Medulla oblongata (tissue), 1 donor: ENCODE data around the gene C9.
"Not testable (repeated sequence)": the region's sequence is repeated elsewhere in the genome, so short reads cannot be mapped to it uniquely, and the experiment has no call there.

Source experiments
- DNase-seq: peaks from one replicate; pipeline ENCODE4 v3.0.0-alpha.2; 2015; ENCODE audit errors: extremely low spot score

The C9 gene

DNA sequence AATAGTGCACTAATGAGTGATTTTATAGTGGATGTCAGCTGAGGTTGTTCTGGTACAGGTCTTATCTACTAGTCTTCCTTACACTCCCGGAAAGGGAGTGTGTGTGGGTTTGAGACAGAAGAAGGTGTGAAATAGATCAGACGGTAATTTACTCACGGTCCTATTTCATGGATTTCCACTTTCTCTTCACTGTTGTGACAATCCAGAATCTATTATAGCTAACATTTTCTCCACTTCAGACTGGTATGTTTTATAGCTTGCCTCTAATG is 7.0 kb upstream of the C9 start:
- no peak for DNase-seq

DNA sequence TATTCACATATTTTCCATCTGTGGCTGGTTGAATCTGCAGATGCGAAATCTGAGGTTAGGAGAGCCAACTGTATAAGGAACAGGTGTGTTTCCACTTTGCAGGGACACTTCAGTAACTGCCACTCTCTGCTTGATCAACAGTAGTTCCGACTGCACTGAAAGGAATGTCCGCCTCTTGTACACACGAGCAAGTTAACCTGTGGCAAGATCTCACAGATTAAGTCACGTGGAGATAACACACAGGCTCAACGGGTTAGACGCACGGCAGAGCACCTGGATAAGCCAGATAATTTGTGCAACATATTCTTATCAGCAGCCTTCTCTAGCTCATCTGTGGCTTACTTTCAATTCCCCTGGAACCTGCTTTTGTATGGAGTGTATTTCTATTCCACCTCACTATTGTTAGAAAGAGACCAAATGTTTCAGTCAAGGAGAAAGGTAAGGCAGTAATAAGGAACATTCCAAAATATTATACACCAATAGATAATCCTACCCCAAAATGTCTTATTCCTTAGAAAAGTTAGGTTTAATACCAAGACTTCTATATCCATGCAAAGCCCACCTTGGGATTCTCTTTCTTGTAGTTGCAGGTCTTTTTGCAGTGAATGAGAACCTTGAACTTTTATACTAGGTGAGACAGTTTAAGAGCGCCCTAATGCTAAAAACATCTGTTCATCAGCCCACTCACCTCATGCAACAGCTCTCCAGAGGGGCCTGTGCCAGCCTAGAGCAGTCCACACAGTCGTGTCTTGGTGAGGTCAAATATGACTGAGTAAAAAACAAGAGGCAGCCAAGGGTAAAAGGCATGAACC is 6.5 kb upstream of the C9 start:
- no peak for DNase-seq

DNA sequence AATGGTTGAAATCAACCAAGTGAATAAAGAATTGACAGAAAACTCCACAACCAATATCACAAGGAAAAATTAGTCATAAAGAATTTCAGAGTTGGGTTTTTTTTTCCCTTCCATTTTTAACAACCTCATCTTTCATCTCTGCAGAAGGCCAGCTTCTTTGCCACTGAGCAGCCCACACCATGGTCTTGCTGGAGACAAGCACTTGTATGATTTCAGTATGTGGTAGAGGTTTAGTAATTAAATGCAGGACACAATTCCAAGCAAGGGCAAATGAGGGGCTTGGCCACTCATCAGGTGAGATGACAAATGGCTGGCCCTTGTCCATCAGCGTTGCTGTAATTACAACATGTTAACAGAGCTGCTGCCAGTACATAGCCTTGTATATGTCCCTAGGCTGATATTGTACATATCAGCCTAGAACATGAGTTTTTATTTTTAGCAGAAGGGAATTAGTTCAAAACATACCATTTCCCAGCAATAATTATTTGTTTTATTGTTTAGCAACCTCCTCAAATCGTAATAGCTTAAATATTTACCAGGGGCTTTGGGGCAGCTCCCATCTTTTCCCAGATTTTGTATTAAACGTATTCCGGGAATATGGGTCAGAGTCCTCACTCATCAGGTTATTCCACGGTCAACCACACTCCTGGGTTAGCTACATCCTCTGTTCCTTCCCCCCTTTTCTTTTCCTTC is 5.0 kb upstream of the C9 start:
- DNase-seq, result no peak

DNA sequence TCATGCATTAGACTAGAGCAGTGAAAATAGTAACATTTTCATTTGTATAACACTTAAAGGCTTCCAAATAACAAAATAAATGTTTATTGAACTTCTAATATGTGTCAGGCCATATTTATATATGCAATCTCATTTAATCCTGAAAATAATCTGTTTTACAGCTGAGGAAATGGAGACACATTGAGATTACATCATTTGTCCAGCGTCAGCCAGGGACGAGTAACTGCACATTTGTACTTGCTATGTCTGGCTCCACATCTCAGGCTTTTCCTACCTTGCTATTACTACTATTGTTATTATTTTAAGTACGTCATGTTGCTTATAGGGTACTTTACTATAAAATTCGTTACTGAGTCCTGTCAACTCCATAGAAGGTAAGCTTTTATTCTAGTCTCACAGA is 3.8 kb upstream of the C9 start:
- no peak for DNase-seq

DNA sequence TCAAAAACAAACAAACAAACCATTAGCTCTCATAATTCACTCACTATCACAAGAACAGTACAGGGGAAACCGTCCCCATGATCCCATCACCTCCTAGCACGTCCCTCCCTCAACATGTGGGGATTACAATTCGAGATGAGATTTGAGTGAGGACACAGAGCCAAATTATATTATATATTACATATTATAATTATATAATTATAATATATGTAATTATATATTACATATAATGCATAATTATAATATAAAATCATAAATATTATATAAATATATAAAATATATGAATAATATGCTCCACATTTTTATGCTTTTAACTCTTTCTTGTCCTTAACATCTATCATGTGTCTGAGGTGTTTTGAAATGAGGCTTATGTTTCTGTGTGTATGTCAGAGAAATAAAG is 3.4 kb upstream of the C9 start:
- DNase-seq, result no peak

DNA sequence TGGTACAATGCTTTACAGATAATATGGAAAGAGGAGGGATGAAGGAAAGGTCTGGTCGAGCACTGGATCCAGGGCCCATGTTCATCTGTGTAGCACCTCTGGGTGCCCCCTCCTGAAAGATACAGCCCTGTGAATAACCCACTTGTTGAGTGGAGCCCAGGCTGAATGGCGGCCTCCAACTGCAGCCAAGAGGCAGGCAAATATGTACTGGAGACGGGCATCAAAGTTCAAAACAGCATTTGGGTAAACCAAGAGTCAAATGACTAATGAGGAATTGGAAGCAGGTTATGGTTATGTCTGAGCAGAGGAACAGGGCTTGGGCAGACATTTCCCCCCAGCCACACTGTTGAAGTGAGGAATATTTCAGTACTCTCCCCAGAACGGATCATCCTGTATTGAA is 1.1 kb downstream of the C9 start:
- DNase-seq, result no peak

DNA sequence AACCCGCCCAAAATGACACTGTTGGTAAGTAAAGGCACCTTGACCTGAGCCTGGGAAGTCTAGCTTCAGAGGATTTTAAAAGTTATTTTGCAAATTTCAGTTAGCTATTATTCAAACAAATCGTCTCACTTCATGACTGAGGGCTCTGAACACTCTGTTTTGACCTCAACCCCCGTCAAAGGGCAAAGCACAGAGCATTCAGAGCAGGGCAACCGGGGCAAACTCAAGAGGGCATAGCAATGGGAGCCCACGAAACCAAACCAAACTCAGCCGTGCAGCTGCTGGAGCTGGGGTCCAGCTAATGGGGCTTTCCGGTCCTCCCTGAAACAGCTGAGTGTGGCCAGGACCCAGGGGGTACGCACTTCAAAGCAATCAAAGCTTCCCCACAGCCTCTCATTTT is 1.6 kb downstream of the C9 start:
- DNase-seq, result no peak

DNA sequence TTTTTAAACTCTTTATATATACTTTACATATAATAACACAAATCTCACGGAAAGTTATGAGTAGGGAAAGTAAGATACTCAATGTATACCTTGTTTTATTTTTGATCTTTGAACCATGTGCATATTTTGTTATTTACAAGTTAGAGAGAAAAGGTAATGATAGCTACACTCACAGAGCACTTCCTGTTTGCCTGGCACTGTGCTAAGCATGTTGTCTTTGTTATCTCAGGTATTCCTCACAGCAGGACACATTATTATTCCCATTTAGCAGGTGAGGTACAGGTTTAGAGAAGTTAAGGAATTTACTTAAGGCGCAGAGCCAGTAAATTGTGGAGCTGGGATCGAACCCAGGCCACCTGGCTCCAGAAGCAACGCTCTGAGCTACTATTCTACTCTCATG is 3.0 kb downstream of the C9 start:
- DNase-seq, result no peak

DNA sequence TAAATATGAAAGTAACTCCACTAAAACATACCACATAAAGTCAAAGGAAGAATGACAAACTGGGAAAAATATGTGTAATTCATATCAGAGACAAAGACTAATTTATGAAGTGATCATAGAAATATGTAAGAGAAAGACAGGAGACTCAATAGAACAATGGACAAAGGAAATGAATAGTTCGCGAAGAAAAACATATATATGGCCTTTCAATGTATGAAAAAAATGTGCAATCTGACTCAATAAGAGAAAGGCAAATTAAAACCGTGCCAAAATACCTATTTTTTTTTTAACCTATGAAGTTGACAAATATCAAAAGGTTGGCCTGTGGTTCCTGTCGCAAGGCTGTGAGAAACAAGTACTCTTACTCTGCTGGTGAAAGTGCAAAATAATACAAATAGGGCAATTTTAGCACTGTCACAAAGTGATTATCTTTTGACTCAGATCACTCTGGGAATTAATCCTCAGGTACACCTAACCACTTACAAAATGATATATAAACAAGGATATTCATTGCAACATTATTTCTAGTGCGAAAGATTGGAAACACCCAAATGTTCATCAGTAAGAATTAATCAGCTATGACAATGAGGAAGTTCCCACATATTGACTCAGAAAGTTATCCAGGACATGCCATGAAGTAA is 3.7 kb downstream of the C9 start:
- no peak for DNase-seq

DNA sequence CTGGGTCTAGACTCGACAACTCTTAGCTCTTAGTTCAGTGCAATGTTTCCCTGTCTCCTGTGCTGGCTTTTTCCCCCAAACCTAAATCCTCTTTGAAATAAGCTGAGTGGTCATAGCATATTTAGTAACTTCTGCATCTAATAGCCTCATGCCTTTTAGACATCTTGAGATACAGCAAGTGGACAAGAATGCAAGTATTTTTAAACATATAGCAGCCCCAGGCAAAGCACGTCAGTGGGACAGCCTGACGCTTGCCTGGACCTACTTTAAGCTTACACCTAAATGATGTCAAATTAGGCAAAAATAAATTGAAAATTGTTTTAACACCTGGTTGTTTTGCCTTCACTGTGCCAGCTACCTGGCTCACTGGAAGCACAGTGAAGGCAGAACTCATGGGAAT is 8.0 kb downstream of the C9 start:
- DNase-seq, result no peak

DNA sequence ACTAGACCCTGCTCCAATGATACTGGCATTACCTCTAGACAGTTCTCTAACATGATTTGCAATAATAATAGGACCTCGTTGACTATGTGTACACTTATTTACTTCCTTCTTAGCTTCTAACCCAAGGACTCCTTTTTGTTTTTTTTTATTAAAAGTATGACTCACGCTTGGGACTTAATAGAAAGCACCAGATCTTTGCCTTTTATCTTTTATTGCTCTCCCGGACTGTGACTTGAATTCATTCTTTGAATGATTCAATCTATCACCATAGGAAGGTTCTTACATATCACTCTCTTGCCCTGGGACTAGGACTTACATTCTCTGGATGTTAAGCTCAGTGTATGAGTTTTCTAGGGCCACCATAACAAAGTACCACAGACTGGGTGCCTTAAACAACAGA is 9.0 kb downstream of the C9 start:
- DNase-seq, result no peak

DNA sequence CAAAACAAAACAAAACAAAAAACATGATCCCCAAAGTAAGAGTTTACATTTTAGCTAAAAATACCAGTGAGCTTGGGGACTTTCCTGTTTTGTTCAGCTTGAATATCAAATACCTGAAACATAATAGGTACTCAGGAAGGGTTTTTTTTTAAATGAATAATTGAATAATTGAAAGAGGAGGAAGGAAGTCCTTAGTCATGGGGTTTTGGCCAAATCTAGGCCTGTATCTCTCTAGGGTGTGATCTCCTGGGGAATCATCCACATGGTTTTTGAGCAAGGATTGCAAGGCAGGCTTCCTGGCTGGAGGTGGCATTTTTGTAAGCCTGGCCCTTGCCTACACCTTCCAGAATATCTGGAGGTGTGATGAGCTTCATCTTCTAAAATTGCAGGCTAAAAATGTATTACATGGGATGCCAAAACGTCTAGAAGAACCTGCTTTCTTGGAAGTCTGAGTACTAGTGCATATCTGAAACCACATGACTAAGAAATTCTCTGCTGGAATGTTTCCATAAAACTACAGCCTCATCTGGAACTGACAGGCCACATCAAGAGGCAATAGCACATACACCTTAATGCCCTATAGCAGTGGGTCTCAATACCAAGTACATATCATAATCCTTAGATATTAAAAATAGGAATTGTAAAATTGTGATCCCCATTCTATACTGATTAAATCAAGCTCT is 10.4 kb downstream of the C9 start:
- DNase-seq, result no peak

DNA sequence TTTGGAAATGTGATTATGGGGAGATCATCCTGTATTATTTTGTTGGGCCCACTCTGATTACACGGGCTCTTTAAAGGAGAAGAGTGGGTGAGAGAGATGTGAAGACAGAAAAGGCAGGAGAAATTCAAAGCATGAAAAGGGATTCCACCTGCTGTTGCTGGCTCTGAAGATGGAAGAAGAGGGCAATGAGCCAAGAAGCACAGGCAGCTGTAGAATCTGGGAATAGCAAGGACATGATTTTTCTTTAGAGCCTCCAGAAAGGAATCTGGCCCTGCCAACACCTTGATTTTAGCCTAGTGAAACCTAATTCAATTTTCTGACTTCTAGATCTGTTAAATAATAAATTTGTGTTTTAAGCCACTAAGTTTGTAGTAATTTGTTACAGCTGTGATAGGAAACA is 11.3 kb downstream of the C9 start:
- DNase-seq, result no peak

DNA sequence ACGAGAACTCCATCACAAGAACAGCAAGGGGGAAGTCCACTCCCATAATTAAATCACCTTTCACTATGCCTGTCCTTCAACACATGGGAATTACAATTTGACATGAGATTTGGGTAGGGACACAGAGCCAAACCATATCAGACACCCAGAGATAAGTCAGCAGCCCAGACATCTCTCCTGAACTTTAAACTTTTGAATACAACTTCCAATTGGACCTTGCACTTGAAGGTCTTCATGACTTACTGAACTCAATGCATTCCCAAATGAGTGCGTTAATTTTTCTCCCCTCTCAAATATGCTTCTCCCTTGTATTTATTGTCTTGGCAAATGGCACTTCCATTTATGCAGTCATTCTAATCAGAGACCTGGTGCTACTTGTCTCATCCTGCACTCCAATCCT is 12.1 kb downstream of the C9 start:
- DNase-seq, result no peak

DNA sequence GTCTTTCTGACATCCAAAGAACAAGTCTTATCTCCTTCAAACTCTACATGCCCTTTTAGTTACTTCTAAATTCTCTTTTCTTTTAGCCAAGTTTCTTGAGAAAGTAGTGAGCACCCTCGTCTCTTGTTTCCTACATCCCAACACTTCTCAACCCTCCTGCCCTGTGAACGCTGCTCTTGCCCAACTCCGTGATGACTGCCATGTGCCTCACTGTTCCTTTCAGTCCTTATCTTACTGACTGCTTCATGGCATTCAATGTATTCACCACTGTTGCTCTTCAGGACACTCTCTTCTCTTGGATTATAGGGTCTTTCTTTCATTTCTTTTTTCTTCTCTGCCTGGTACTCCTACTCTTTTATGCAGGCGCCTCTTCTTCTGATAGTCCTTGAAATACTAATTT is 14.8 kb downstream of the C9 start:
- no peak for DNase-seq

DNA sequence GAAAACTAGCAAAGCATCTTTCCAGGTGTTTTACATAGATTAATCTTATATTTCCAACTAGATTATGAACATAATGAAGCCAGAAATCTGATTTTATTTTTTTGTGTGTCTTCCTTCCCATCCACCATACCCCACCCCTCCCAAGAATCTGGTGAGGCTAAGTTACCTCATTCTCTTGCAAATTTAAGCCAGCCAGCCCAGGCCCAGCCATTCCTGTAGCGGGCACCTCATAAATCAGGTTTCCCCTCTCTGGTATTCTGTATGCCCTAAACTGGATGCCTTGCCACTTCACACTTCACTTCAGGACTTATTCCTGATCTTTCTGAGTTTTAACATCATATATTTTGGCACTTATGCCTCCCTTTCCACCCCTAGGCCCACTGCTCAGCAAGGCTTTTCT is 21.8 kb downstream of the C9 start:
- DNase-seq, result no peak

DNA sequence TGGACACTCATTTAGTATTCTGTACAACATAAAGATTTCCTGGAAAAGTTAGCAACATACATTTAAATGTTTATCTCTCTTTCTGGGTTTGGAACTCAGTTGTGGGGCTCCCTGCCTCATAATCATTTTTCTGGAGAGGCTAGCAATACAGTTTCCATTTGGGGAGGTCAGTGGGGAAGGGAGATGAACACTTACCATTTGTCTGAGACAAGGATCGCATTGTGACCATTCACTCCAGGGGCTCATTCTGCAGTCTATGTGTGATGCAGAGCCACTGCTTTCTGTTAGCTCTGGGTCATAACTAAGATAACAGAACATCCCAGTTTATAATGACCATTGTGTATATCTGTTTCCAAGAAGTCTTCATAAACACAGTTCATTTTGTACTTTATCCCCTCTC is 22.4 kb downstream of the C9 start:
- DNase-seq, result peak; percentile 14

DNA sequence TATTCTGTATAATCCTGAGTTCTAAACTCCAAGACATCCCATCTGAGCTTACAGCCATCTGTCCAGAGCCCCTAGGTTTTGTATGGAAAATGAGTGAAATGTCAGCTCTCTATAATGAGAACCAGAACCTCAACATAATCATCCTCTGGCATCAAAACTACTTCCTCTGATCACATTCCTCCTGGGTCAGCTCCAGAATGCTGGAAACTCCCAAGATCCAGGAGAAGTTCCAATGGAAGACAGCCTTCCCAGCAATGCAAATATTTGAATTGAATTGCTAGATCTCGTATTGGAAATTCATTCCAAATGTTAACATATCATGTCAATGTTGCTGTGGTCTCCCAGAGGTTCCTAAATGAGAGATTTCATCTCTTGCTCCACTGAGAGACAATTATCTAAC is 23.8 kb downstream of the C9 start:
- no peak for DNase-seq

DNA sequence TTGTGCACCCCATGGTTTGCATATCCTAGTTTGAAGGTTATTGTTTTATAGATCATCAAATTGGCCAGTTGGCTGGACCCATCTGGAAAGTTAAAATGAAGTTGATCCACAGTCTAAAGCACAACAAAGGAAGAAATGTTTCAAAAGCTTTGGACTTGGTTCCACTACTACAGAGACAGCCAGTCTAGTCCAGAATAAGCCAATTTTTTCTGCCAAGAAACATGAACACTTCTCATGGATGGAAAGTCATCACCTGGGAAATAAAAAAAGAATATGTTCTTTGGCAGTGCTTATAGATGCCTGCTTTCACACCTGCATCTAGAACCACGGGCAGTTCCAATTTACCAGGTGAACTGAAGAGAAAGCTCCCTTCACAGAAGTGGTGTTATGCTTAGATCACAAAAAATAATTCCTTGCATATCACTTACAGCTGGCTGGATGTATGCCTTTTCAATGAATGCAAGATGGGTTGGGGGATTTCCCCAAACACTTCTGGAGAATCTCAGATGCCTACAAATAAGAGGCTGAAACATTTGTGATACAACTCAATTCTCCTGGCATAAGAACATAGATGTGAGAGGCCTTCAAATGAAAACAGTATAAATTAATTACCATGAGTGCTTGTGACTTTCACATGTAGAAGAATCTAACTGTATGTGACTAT is 26.9 kb downstream of the C9 start:
- DNase-seq, result no peak

DNA sequence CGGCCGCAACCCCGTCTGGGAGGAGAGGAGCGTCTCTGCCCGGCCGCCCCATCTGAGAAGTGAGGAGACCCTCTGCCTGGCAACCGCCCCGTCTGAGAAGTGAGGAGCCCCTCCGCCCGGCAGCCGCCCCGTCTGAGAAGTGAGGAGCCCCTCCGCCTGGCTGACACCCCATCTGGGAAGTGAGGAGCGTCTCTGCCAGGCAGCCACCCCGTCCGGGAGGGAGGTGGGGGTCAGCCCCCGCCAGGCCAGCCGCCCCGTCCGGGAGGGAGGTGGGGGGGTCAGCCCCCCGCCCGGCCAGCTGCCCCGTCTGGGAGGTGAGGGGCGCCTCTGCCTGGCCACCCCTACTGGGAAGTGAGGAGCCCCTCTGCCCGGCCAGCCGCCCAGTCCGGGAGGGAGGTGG is 30.0 kb downstream of the C9 start:
- not testable (repeated sequence) for DNase-seq

DNA sequence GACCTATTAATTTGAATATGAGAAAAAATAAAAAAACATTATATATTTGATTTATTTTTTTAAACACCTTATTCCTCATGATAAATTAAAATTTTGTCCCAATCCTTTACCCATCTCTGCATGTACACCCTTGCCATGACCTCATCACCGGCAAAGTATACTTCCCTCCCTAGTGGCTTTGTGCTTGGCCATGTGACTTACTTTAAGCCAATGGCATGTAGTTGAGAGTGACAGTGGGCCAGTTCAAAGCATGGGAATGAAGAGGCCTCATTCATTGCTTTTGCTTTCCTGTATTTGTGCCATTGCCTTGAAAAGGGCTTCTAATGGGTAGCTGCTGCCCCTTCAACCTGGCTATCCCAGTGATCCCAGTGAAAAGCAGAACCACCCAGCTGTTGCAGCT is 31.2 kb downstream of the C9 start:
- DNase-seq, result no peak

DNA sequence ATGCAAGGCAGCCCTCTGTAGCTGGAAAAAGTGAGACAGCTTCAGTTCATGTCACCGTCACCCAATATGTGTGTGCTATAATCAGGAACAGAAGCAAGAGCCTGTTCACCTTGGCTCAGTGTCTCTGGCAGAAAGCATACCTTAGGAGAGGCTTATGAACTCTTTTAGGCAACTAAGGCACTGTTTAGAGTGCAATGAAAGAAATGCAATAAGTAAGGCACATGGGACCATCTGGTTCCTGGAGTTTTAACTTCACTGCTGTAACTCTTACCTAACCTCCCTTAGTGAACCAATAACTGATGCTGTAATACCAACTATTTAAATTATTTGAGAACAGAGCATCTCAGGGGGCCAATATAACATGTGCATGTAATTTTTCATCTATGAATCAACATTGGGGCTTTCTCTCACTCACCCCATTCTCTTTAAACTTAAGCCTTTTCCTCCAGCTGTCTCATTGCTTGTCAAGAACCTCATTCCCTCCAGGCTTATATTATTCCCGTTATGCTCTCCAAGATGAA is 32.4 kb downstream of the C9 start:
- DNase-seq, result no peak
